Effector memory CD8-positive, alpha-beta T cell (primary cell): Measurements from ENCODE around the gene CLSTN1.
A peak's percentile ranks its signal among the peaks of the same experiment; 100 is the strongest.
"Not testable (repeated sequence)": the region's sequence is repeated elsewhere in the genome, so short reads cannot be mapped to it uniquely, and the experiment has no call there.

Experiments used
- ATAC-seq: fragments of 150-1000 bp; cut with Tn5 transposase; replicated peaks from 2 replicates; pipeline ENCODE4 v1.10.0; 2021; ENCODE audit warnings: mild to moderate bottlenecking, moderate library complexity
- DNase-seq, 3 experiments: peaks; one replicate each; pipeline ENCODE4 v3.0.0; 2021
- H3K27ac Mint-ChIP-seq, 2 donors: one replicate each; pipeline ENCODE4 v1.8.0; 2022; ENCODE audit warnings: mild to moderate bottlenecking in 2 of 2, mixed read lengths in 2 of 2, moderate library complexity in 2 of 2
- H3K27me3 Mint-ChIP-seq, 2 donors: one replicate each; pipeline ENCODE4 v1.8.0; 2022; ENCODE audit warnings: mixed read lengths in 2 of 2
- H3K36me3 Mint-ChIP-seq: one replicate; pipeline ENCODE4 v1.8.0; 2022; ENCODE audit warnings: mild to moderate bottlenecking, moderate library complexity, mixed read lengths; ENCODE audit not compliant: insufficient read depth
- H3K4me1 Mint-ChIP-seq, 2 donors: one replicate each; pipeline ENCODE4 v1.8.0; 2022; ENCODE audit warnings: low read depth in 2 of 2, mixed read lengths in 2 of 2
- H3K4me3 Mint-ChIP-seq, 2 donors: one replicate each; pipeline ENCODE4 v1.8.0; 2022; ENCODE audit warnings: mild to moderate bottlenecking in 2 of 2, mixed read lengths in 2 of 2, moderate library complexity in 2 of 2
- H3K9me3 Mint-ChIP-seq, 2 donors: one replicate each; pipeline ENCODE4 v1.8.0; 2022; ENCODE audit warnings: mixed read lengths in 2 of 2

CLSTN1 gene

DNA sequence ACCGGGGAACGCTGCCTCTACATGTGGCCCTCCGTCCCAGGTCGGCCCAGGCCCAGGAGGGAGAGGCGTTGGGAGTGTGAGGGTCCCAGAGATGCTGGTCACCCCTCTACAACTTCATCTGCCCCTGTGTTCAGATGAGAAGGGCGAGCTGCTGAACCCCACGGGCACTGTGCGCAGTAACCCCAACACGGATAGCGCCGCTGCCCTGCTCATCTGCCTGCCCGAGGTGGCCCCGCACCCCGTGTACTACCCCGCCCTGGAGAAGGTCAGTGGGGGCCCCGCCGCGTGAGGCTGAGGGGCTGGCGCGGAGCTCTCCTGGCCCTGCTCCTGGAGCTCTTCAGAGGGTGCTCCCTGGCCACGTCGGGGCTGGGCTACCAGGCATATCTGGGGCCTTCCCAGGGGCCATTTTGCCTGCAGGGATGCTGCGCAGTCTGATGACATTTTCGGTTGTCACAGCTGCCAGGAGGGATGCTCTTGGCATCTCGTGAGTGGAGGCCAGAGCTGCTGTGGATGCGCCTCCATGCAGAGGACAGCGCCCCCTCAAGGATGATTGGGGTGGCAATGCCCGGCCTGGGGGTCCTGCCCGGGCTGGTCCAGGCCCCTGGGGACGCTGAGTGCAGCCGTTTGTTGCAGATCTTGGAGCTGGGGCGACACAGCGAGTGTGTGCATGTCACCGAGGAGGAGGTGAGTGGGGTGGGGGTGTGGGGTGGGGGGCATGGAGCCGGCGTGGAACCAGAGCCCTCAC lies 103.6 kb downstream of the CLSTN1 start:
- no peak for DNase-seq
- Mint-ChIP-seq H3K4me1 (peaks cover 27 to 49% of the 10 kb centered on the region in 2 donors), H3K36me3 (peaks cover 90% of the 10 kb centered on the region)

DNA sequence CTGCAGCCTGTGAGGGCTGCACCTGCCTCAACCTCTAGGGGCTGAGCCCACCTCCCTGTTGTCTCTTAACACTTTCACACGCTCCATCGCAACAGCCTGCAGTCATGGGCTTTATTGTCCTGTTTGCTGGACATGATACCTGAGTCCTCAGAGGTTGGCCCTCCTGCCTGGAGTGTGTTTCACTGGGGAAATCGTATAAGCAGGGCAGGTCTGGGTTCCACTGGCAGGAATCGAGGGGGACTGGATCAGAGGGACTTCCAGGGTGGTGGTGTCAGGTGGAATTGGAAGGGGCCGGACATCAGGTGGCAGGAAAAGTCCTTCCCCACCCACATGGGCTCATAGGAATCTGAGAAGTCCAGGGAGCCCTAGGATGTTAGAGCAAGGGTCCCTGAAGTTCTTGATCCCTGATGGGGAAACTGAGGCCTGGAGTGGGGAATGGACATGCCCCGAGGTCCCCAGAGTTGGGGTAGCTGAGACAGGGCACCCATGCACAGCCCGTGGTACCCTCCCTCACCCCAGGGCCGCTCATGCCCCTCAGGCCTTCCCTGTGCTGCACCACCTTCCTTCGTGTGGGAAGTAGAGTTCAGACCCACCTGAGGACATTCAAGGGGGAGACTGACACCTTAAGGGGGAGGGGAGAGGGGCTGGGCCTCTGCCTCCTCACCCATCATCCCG lies 105.6 kb downstream of the CLSTN1 start:
- ATAC-seq (no peak), DNase-seq (no peak)
- H3K9me3 Mint-ChIP-seq, result no peaks in the 10 kb centered on the region
- H3K4me1 Mint-ChIP-seq, result peaks cover 35 to 48% of the 10 kb centered on the region in 2 donors
- H3K4me3 Mint-ChIP-seq, result peak overlapping the region; percentile 79 to 85
- no peaks in the 10 kb centered on the region for H3K27me3 Mint-ChIP-seq
- peak overlapping the region; percentile 91 to 93 for H3K27ac Mint-ChIP-seq
- peaks cover 90% of the 10 kb centered on the region for H3K36me3 Mint-ChIP-seq

More for the DNA sequence above, 103.6 kb downstream of the CLSTN1 start:
- Mint-ChIP-seq H3K9me3 (no peaks in the 10 kb centered on the region), H3K27me3 (no peaks in the 10 kb centered on the region), H3K27ac (peak overlapping the region in 1 of 2 donors; percentile 91), H3K4me3 (peak overlapping the region; percentile 25 to 79)
- ATAC-seq, result no peak

DNA sequence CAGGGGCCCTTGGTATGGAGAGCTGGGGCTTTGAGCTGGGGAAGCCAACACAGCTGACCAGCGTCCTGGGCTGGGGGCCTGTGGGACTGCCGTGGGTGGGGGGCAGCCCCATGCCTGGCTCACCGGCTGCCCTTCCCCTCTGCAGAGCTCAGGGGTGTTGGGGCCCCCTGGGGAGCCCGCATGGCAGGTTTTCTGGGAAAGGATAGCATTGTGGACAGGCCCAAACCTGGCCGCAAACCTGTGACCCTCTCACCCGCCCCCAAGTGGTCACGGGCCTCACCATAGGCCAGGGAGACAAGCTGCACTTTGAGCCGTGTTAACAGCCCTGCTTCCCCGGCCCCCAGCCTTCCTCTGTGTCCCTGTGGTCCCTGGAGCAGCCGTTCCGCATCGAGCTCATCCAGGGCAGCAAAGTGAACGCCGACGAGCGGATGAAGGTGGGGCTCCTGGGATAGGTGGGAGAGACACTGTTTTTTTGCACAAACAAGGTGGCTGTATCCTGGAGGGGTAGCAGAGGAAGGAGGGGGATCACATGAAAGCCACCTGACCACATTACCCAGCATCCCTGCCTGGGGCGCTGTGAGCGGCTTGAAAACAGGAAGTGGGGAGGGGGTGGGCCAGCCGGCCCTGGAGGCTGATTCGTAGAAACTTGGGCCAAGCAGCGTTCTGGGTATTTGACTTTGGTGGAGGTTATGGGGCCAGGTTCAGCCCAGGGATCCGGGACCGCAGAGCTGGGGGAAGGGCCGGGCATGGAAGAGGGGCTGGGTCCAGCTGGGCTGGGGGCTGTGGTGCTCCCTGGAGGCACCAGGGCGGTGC lies 106.4 kb downstream of the CLSTN1 start:
- DNase-seq, result peak; percentile 76 to 82 (median 79)

DNA sequence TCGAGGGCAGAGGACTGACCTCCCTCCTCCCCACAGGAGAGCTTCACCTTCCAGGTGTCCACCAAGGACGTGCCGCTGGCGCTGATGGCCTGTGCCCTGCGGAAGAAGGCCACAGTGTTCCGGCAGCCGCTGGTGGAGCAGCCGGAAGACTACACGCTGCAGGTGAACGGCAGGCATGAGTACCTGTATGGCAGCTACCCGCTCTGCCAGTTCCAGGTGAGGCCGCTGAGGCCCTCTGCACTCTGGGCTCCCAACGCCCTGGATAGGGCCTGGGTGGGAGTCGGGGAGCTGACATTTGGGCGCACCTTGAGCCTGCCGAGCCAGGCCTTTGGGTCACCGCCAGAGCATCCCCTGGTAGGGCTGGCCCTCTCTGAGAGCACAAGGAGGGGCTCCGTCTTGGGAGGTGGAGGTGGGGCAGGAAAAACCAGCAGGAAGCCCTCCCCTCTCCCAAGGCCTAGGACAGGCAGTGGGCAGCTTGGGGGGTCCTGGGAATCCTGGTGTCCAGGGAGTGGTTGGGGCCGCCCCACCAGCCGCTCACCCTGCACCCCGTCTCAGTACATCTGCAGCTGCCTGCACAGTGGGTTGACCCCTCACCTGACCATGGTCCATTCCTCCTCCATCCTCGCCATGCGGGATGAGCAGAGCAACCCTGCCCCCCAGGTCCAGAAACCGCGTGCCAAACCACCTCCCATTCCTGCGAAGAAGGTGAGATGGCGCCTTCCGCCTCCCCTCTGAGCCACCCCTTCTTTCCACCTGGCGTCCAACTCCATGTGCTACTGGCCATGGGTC lies 107.2 kb downstream of the CLSTN1 start:
- Mint-ChIP-seq H3K9me3 (no peaks in the 10 kb centered on the region), H3K27me3 (no peaks in the 10 kb centered on the region), H3K27ac (peak overlapping the region; percentile 91 to 93), H3K4me3 (peak overlapping the region; percentile 79 to 85), H3K4me1 (peaks cover 35 to 48% of the 10 kb centered on the region in 2 donors), H3K36me3 (peaks cover 90% of the 10 kb centered on the region)
- DNase-seq, result no peak
- no peak for ATAC-seq

More for the DNA sequence above, 106.4 kb downstream of the CLSTN1 start:
- Mint-ChIP-seq H3K9me3 (no peaks in the 10 kb centered on the region), H3K27me3 (no peaks in the 10 kb centered on the region), H3K27ac (peak overlapping the region; percentile 91 to 93), H3K36me3 (peaks cover 90% of the 10 kb centered on the region), H3K4me1 (peaks cover 35 to 48% of the 10 kb centered on the region in 2 donors), H3K4me3 (peak overlapping the region; percentile 79 to 85)
- peak; percentile 85 for ATAC-seq

DNA sequence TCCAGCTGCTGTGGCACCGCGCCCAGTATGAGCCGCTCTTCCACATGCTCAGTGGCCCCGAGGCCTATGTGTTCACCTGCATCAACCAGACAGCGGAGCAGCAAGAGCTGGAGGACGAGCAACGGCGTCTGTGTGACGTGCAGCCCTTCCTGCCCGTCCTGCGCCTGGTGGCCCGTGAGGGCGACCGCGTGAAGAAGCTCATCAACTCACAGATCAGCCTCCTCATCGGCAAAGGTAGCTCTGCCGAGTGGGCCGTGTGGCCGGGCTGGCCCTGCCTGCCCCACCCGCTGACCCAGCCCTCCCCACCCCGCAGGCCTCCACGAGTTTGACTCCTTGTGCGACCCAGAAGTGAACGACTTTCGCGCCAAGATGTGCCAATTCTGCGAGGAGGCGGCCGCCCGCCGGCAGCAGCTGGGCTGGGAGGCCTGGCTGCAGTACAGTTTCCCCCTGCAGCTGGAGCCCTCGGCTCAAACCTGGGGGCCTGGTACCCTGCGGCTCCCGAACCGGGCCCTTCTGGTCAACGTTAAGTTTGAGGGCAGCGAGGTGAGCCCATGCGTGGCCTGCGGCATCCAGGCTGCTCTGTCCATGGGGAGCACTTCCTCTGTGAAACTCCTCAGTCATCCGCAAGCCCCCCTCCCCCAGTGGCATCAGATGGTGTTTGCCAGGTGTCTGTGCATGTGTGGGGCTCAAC lies 108.1 kb downstream of the CLSTN1 start:
- ATAC-seq (peak; percentile 22), DNase-seq (peak in 2 of 3 experiments; percentile 38 to 49)
- Mint-ChIP-seq H3K9me3 (no peaks in the 10 kb centered on the region), H3K4me3 (peak overlapping the region; percentile 79 to 85), H3K27ac (peak overlapping the region; percentile 91 to 93), H3K4me1 (peaks cover 35 to 50% of the 10 kb centered on the region in 2 donors), H3K27me3 (no peaks in the 10 kb centered on the region), H3K36me3 (peaks cover 93% of the 10 kb centered on the region)

DNA sequence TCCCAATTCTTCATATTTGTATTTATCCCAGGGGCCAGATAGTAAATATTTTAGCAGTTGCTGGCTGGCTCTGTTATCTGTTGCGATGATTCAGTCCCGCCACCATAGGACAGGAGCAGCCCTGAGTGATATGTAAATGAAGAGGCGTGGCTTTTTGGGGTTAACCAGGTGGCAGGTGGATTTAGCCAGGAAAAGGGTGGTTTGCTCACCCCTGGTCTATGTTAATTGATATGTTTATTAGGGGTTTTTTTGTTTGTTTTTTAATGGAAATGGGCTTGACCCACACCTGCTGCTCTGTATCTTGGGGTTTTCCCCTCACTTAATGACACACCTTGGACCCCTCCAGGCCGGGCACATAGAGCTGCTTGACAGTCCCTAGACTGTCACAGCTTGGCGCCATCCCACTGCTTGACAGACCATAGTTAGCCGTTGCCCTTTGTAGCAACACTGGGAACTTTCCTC lies 109.5 kb downstream of the CLSTN1 start:
- peaks cover 40 to 50% of the 10 kb centered on the region in 2 donors for H3K4me1 Mint-ChIP-seq
- no peak for DNase-seq
- no peaks in the 10 kb centered on the region for H3K27me3 Mint-ChIP-seq
- H3K27ac Mint-ChIP-seq, result peak overlapping the region; percentile 77 to 91
- H3K4me3 Mint-ChIP-seq, result peak overlapping the region; percentile 48 to 85
- H3K36me3 Mint-ChIP-seq, result peaks cover 94% of the 10 kb centered on the region
- peak; percentile 16 for ATAC-seq
- no peaks in the 10 kb centered on the region for H3K9me3 Mint-ChIP-seq

DNA sequence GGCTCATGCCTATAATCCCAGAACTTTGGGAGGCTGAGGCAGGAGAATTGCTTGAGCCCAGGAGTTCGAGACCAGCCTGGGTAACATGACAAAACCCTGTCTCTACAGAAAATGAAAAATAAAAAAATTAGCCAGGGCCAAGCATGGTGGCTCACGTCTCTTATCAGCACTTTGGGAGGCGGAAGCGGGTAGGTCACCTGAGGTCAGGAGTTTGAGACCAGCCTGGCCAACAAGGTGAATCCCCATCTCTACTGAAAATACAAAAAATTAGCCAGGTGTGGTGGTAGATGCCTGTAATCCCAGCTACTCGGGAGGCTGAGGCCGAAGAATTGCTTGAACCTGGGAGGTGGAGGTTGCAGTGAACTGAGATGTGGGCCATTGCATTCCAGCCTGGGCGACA lies 111.0 kb downstream of the CLSTN1 start:
- ATAC-seq, H3K4me3 Mint-ChIP-seq, H3K9me3 Mint-ChIP-seq, DNase-seq, H3K27me3 Mint-ChIP-seq: not testable (repeated sequence)
- Mint-ChIP-seq H3K27ac (peak overlapping the region; percentile 54 to 81), H3K36me3 (peaks cover 88% of the 10 kb centered on the region), H3K4me1 (peaks cover 36 to 42% of the 10 kb centered on the region in 2 donors)

DNA sequence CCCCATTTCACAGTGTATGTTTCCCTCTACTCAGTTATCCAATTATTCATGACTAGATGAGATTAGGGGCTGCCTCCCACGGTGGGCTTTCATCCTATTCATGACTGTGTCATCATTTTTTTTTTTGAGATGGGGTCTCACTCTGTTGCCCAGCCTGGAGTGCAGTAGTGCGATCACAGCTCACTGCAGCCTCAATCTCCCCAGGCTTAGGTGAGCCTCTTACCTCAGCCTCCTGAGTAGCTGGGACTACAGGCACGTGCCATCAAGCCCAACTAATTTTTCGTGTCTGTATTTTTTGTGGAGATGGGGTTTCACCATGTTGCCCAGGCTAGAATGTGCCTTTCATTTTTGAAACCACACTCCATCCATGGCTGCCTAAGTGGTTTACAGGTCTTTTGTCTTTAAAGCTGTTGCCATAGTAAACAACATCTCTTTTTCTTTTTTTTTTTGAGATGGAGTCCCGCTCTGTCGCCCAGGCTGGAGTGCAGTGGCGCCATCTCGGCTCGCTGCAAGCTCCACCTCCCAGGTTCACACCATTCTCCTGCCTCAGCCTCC lies 112.2 kb downstream of the CLSTN1 start:
- ATAC-seq (peak; percentile 58), DNase-seq (no peak)
- Mint-ChIP-seq H3K4me3 (peak overlapping the region in 1 of 2 donors; percentile 12), H3K27ac (peak overlapping the region; percentile 41 to 81), H3K4me1 (peaks cover 30 to 32% of the 10 kb centered on the region in 2 donors), H3K9me3 (no peaks in the 10 kb centered on the region), H3K27me3 (no peaks in the 10 kb centered on the region), H3K36me3 (peaks cover 87% of the 10 kb centered on the region)

DNA sequence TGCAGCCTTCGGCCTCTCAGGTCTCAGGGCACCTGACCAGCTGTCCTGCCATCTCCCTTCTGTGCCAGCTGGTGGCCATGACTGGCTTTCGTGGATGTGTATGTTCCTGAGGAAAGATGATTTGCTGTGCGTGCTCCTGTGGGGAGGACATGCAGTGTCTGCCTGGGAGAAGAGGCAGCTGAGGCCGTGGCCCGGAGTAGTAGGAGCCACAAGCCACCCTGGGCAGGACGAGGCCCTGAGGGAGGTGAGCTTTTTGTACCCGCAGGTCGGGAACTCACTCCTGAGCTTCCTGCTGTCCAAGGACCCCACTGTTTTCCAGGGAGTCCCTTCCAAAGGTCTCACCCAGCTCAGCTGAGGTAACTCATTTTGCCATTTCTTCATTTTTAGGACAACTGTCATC lies 113.7 kb downstream of the CLSTN1 start:
- peaks cover 75% of the 10 kb centered on the region for H3K36me3 Mint-ChIP-seq
- no peaks in the 10 kb centered on the region for H3K9me3 Mint-ChIP-seq
- peak overlapping the region in 1 of 2 donors; percentile 40 for H3K4me3 Mint-ChIP-seq
- no peaks in the 10 kb centered on the region for H3K27me3 Mint-ChIP-seq
- H3K27ac Mint-ChIP-seq, result peak overlapping the region; percentile 28 to 49
- peaks cover 33% of the 10 kb centered on the region in 2 donors for H3K4me1 Mint-ChIP-seq
- DNase-seq (no peak), ATAC-seq (no peak)

DNA sequence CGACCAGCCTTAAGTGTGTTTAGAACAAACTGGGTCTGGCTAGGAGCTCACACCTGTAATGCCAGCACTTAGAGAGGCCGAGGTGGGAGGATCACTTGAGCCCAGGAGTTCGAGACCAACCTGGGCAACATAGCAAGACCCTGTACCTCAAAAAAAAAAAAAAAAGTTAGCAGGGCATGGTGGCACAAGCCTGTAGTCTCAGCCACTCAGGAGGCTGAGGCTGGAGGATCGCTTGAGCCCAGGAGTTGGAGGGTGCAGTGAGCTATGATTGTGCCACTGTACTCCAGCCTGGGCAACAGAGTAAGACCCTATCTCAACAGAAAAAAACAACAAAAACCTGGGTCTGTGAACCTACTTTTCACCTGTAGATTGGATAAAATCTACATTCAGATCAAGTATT lies 117.6 kb downstream of the CLSTN1 start:
- ATAC-seq (no peak), DNase-seq (no peak)
- Mint-ChIP-seq H3K9me3 (no peaks in the 10 kb centered on the region), H3K36me3 (peaks cover 39% of the 10 kb centered on the region), H3K4me3 (no peak overlapping the region), H3K27me3 (no peaks in the 10 kb centered on the region), H3K4me1 (peaks cover 42 to 47% of the 10 kb centered on the region in 2 donors), H3K27ac (peak overlapping the region; percentile 44 to 70)

DNA sequence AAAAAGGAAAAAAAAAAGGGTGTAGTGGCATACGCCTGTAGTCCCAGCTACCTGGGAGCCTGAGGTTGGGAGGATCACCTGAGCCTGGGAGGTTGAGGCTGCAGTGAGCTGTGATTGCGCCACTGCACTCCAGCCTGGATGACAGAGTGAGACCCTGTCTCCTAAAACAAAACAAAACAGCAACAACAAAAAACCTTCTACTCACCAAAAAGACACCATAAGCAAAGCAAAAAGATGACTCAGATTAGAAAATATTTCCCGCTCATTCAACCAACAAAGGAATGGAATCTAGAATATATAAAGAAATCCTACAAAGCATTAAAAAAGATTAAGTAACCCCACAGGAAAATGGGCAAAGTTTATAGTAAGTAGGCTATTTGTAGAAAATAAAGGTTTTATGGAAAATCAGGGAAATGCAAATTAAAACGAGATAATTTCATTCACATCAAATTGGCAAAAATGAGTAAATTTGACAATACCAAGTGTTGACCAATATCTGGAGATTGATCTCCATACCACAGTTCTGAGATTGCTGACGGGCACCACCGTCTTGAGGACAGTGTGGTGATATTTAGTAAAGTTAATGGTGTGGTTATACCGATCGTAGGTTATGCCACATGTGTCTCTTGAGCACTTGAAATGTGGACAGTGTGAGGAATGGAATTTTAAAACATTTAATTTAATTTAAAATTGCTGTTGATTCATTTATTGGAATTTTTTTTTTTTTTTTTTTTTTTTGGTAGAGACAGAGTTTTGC lies 118.2 kb downstream of the CLSTN1 start:
- peak; percentile 61 for ATAC-seq
- H3K27me3 Mint-ChIP-seq, result no peaks in the 10 kb centered on the region
- H3K36me3 Mint-ChIP-seq, result peaks cover 39% of the 10 kb centered on the region
- H3K4me1 Mint-ChIP-seq, result peaks cover 48 to 53% of the 10 kb centered on the region in 2 donors
- H3K9me3 Mint-ChIP-seq, result no peaks in the 10 kb centered on the region
- peak overlapping the region; percentile 55 to 76 for H3K4me3 Mint-ChIP-seq
- H3K27ac Mint-ChIP-seq, result peak overlapping the region; percentile 23 to 70
- DNase-seq, result no peak
